ENCODE data around the gene KLHL26. TPM values are rescaled to one million over a fixed set of nuclear protein-coding genes. Genes with fewer than 3 reads are reported as not detected.

KLHL26 gene
- 2.3 to 3.4 TPM (median 3.4 TPM) in 5 replicates for total RNA-seq (2022; extraction: Qiagen RNA extraction; ENCODE audit: low read depth)

GRCh38 chr19:18636969-18637629, at the start of gene KLHL26:
TSS of gene KLHL26 (plus strand) at chr19:18637028. CDS start at chr19:18637055, 27 bp downstream.

GRCh38 chr19:18588611-18589379, 48.0 kb upstream of the KLHL26 start, which contains the start of gene REX1BD:
TSS of gene REX1BD (plus strand) at chr19:18588798. CDS start at chr19:18588802, 4 bp downstream.

GRCh38 chr19:18606281-18607225, 30.3 kb upstream of the KLHL26 start, which contains the start of gene CRLF1:
TSS of gene CRLF1 (minus strand) at chr19:18606799. CDS start at chr19:18606656, 143 bp downstream.

GRCh38 chr19:18612772-18613588, 23.8 kb upstream of the KLHL26 start, which contains the start of gene TMEM59L:
TSS of gene TMEM59L (plus strand) at chr19:18612870. CDS start at chr19:18612959, 89 bp downstream.

GRCh38 chr19:18683109-18683957, 46.5 kb downstream of the KLHL26 start, which contains the start of gene CRTC1:
TSS of gene CRTC1 (plus strand) at chr19:18683680. CDS start at chr19:18683703, 23 bp downstream.

Other genes starting within 250 kb of the KLHL26 start
- gene LRRC25, start 239.4 kb upstream of the KLHL26 start, total RNA-seq (2022; extraction: Qiagen RNA extraction; ENCODE audit: low read depth): not detected in 5 replicates
- 30.1 to 52.2 TPM (median 50.3 TPM) in 5 replicates for gene SSBP4, start 217.6 kb upstream of the KLHL26 start, total RNA-seq (2022; extraction: Qiagen RNA extraction; ENCODE audit: low read depth)
- gene ISYNA1, start 198.9 kb upstream of the KLHL26 start, total RNA-seq (2022; extraction: Qiagen RNA extraction; ENCODE audit: low read depth): 30.3 to 46.1 TPM (median 41.6 TPM) in 5 replicates
- 4.1 to 5.6 TPM (median 5.1 TPM) in 5 replicates for gene ELL, start 115.0 kb upstream of the KLHL26 start, total RNA-seq (2022; extraction: Qiagen RNA extraction; ENCODE audit: low read depth)
- gene FKBP8, start 93.5 kb upstream of the KLHL26 start, total RNA-seq (2022; extraction: Qiagen RNA extraction; ENCODE audit: low read depth): 120 to 150 TPM (median 146 TPM) in 5 replicates
- gene KXD1, start 79.2 kb upstream of the KLHL26 start, total RNA-seq (2022; extraction: Qiagen RNA extraction; ENCODE audit: low read depth): 79.5 to 112 TPM (median 101 TPM) in 5 replicates
- 1,104 to 1,219 TPM (median 1,137 TPM) in 5 replicates for gene UBA52, start 65.2 kb upstream of the KLHL26 start, total RNA-seq (2022; extraction: Qiagen RNA extraction; ENCODE audit: low read depth)
- gene REX1BD, start 48.2 kb upstream of the KLHL26 start, total RNA-seq (2022; extraction: Qiagen RNA extraction; ENCODE audit: low read depth): 46.5 to 56.7 TPM (median 56.3 TPM) in 5 replicates
- 2.5 to 5.2 TPM (median 3.6 TPM) in 5 replicates for gene CRLF1, start 30.2 kb upstream of the KLHL26 start, total RNA-seq (2022; extraction: Qiagen RNA extraction; ENCODE audit: low read depth)
- gene TMEM59L, start 24.2 kb upstream of the KLHL26 start, total RNA-seq (2022; extraction: Qiagen RNA extraction; ENCODE audit: low read depth): 3.8 to 6.1 TPM (median 5.8 TPM) in 5 replicates
- gene CRTC1, start 46.7 kb downstream of the KLHL26 start, total RNA-seq (2022; extraction: Qiagen RNA extraction; ENCODE audit: low read depth): 2.5 to 4.1 TPM (median 3.6 TPM) in 5 replicates
- gene COMP, start 154.3 kb downstream of the KLHL26 start, total RNA-seq (2022; extraction: Qiagen RNA extraction; ENCODE audit: low read depth): 0.06 to 0.16 TPM (median 0.08 TPM) in 5 replicates
- 31.8 to 42.1 TPM (median 39.6 TPM) in 5 replicates for gene UPF1, start 194.9 kb downstream of the KLHL26 start, total RNA-seq (2022; extraction: Qiagen RNA extraction; ENCODE audit: low read depth)